Immature natural killer cell (primary cell): Measurements from ENCODE around the gene JPH3. TPM values are rescaled to one million over a fixed set of nuclear protein-coding genes. Genes with fewer than 3 reads are reported as not detected.

Experiments
- DNase-seq, 3 donors: peaks; one replicate each; pipeline ENCODE4 v3.0.0; 2022; ENCODE audit warnings: mixed read lengths in 1 of 3
- H3K27ac Mint-ChIP-seq, 6 donors: one replicate each; pipeline ENCODE4 v1.8.0; 2020; ENCODE audit warnings: mixed read lengths in 6 of 6, mild to moderate bottlenecking in 5 of 6, inconsistent platforms in 4 of 6, moderate library complexity in 3 of 6
- H3K27me3 Mint-ChIP-seq, 3 donors: one replicate each; pipeline ENCODE4 v1.8.0; 2020 to 2021; ENCODE audit warnings: low read depth in 3 of 3, mild to moderate bottlenecking in 3 of 3, mixed read lengths in 3 of 3, moderate library complexity in 3 of 3, inconsistent platforms in 1 of 3
- H3K36me3 Mint-ChIP-seq, 3 donors: one replicate each; pipeline ENCODE4 v1.8.0; 2020; ENCODE audit warnings: mixed read lengths in 3 of 3, inconsistent platforms in 2 of 3, mild to moderate bottlenecking in 2 of 3
- H3K4me1 Mint-ChIP-seq, 2 donors: one replicate each; pipeline ENCODE4 v1.8.0; 2020; ENCODE audit warnings: inconsistent platforms in 2 of 2, mild to moderate bottlenecking in 2 of 2, mixed read lengths in 2 of 2, moderate library complexity in 1 of 2
- H3K4me3 Mint-ChIP-seq, 5 donors: one replicate each; pipeline ENCODE4 v1.8.0; 2020; ENCODE audit warnings: mild to moderate bottlenecking in 5 of 5, mixed read lengths in 5 of 5, inconsistent platforms in 3 of 5, moderate library complexity in 3 of 5
- H3K9me3 Mint-ChIP-seq, 6 donors: one replicate each; pipeline ENCODE4 v1.8.0; 2020; ENCODE audit warnings: mild to moderate bottlenecking in 6 of 6, mixed read lengths in 6 of 6, inconsistent platforms in 4 of 6, moderate library complexity in 3 of 6
- polyA plus RNA-seq, 3 donors: library from polyadenylated mRNA; unstranded; fragments of 300-500 nt; fragmentation: Illumina TruSeq; gene quantifications; one replicate each; pipeline ENCODE4 v1.2.3, GENCODE V29; 2021

The JPH3 gene
- polyA plus RNA-seq, 3 donors from 2014 or later, result not detected

DNA sequence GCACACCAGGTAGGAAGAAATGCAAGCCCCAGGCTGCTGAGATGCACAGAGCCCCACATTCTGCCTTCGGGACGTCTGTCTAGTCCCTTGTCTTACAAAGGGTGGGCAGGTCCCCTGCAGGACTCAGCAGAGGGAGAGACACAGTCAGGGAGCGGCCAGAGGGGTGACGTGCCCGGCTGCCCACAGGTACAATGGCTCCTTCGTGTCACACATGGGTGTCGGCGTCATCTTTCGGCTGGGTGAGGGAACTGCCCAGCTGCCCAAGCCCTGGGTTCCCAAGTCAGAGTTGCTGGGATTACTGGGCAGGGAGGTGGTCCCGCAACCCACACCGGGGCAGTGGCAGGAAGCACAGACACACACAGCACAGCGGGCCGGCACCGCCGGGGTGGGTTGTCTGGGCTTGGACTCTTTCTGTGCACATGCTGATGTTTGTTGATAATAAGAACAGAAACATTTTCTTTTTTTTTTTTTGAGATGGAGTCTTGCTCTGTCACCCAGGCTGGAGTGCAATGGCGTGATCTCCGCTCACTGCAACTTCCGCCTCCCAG lies 80.6 kb downstream of the JPH3 start:
- no peak for DNase-seq
- H3K9me3 Mint-ChIP-seq, result no peaks in the 10 kb centered on the region
- H3K4me1 Mint-ChIP-seq, result peaks cover 4 to 6% of the 10 kb centered on the region in 2 donors
- H3K36me3 Mint-ChIP-seq, result no peaks in the 10 kb centered on the region
- no peak overlapping the region for H3K4me3 Mint-ChIP-seq
- H3K27me3 Mint-ChIP-seq, result peaks cover 1 to 15% (median 7%) of the 10 kb centered on the region in 3 donors
- no peak overlapping the region for H3K27ac Mint-ChIP-seq

GRCh38 chr16:87684106-87684677 lies 81.9 kb downstream of the JPH3 start:
- Mint-ChIP-seq H3K4me1 (peaks cover 4 to 6% of the 10 kb centered on the region in 2 donors), H3K9me3 (no peaks in the 10 kb centered on the region), H3K4me3 (no peak overlapping the region), H3K27ac (no peak overlapping the region), H3K27me3 (peaks cover 1 to 15% (median 9%) of the 10 kb centered on the region in 3 donors), H3K36me3 (no peaks in the 10 kb centered on the region)
- no peak for DNase-seq

DNA sequence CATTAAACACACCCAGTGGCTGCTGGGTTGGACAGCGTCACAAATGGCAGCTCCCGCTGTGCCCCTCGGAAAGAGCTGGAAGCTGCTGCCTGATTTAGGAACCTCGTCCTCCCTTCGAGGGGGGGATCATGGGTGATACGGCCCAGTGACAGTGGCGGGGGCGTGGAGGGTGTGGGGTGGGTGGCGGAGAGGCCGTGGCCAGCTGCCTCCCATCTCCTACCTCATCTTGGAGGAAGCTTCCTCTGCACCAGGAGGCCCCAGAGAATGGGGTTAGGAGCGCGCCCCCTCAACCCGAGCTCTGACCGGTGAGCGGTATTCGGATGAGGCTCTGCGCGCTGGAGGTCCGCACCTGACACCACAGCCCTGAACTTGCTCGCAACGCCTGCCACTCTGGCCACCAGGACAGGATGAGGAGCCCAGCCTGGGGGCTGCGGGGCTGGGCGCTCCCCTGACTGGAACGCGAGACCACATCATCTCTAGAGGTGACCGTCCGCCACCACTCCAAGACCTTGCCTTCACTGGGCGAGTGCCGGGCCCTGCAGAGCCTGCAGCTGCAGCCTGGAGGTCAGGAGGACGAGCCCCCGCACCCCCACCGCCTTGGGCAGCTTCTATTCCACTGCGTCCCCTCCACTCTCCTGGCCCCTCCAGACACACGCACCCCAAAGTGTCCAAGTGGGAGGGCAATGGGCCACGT lies 82.5 kb downstream of the JPH3 start:
- Mint-ChIP-seq H3K9me3 (no peaks in the 10 kb centered on the region), H3K27ac (no peak overlapping the region), H3K36me3 (no peaks in the 10 kb centered on the region), H3K4me3 (no peak overlapping the region), H3K27me3 (peaks cover 1 to 16% (median 9%) of the 10 kb centered on the region in 3 donors), H3K4me1 (peaks cover 4 to 6% of the 10 kb centered on the region in 2 donors)
- DNase-seq, result no peak

GRCh38 chr16:87685405-87685755 lies 83.1 kb downstream of the JPH3 start:
- Mint-ChIP-seq H3K9me3 (no peaks in the 10 kb centered on the region), H3K27me3 (peaks cover 1 to 18% (median 9%) of the 10 kb centered on the region in 3 donors), H3K36me3 (no peaks in the 10 kb centered on the region), H3K4me1 (peaks cover 4 to 6% of the 10 kb centered on the region in 2 donors), H3K27ac (no peak overlapping the region), H3K4me3 (no peak overlapping the region)
- no peak for DNase-seq

DNA sequence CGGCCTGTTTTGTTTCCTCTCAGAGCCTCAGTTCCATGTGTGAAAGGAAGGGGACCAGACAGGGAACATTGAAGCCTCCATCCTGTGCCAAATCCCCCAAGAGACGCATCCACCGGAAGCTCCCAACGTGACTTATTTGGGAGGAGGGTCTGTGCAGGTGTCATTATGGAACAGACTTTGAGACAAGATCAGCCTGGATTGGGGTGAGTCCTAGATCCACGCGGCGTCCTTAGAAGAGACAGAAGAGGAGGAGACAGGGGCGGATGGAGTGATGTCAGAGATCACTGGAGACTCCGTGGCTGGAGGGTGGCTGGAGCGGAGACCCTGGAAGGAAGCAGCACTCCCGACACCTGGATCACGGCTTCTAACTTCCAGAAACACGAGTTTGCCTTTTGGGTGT lies 83.5 kb downstream of the JPH3 start:
- Mint-ChIP-seq H3K36me3 (no peaks in the 10 kb centered on the region), H3K9me3 (no peaks in the 10 kb centered on the region), H3K4me3 (no peak overlapping the region), H3K27me3 (peaks cover 1 to 19% (median 7%) of the 10 kb centered on the region in 3 donors), H3K4me1 (peaks cover 3 to 6% of the 10 kb centered on the region in 2 donors), H3K27ac (no peak overlapping the region)
- no peak for DNase-seq

- peaks cover 5 to 11% of the 10 kb centered on the region in 2 donors for H3K4me1 Mint-ChIP-seq
- no peaks in the 10 kb centered on the region for H3K36me3 Mint-ChIP-seq
- H3K4me3 Mint-ChIP-seq, result no peak overlapping the region
- H3K27me3 Mint-ChIP-seq, result peaks cover 4 to 21% (median 4%) of the 10 kb centered on the region in 3 donors
- no peak overlapping the region for H3K27ac Mint-ChIP-seq
- DNase-seq, result no peak
- no peaks in the 10 kb centered on the region for H3K9me3 Mint-ChIP-seq
Observed at GRCh38 chr16:87686697-87687096, 84.4 kb downstream of the JPH3 start.

- no peaks in the 10 kb centered on the region for H3K9me3 Mint-ChIP-seq
- no peak for DNase-seq
- no peak overlapping the region for H3K4me3 Mint-ChIP-seq
- peaks cover 3 to 7% of the 10 kb centered on the region in 2 donors for H3K4me1 Mint-ChIP-seq
- H3K27ac Mint-ChIP-seq, result no peak overlapping the region
- peaks cover 3 to 19% (median 4%) of the 10 kb centered on the region in 3 donors for H3K27me3 Mint-ChIP-seq
- H3K36me3 Mint-ChIP-seq, result no peaks in the 10 kb centered on the region
Observed at GRCh38 chr16:87687126-87687910, 85.0 kb downstream of the JPH3 start.

DNA sequence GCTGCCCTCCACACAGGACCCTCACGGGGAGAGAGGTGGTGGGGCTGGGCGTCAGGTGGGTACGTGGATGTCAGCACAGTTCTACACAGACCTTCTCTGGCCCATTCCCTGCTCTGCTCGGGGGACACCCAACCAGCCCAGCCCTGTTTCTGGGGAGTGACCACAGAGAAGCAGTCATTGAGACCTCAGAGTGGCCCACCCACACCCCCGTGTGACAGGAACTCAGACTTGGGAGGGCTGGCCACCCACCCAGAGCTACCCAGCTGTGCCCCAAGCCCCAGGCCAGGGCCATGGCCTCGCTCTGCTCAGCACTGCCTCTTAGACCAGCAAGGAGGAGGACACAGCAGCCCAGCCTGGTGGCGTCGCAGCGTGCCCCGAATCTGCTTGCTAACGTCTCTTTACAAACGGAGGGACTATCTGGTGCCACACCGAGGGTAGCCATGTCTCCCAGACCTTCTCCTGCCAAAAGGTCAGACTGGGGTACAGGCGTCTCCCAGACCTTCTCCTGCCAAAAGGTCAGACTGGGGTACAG lies 85.8 kb downstream of the JPH3 start:
- H3K4me3 Mint-ChIP-seq, result no peak overlapping the region
- peaks cover 2 to 19% (median 3%) of the 10 kb centered on the region in 3 donors for H3K27me3 Mint-ChIP-seq
- H3K36me3 Mint-ChIP-seq, result no peaks in the 10 kb centered on the region
- H3K4me1 Mint-ChIP-seq, result peaks cover 5 to 7% of the 10 kb centered on the region in 2 donors
- no peaks in the 10 kb centered on the region for H3K9me3 Mint-ChIP-seq
- peak overlapping the region in 1 of 6 donors; percentile 31 for H3K27ac Mint-ChIP-seq
- DNase-seq, result no peak

DNA sequence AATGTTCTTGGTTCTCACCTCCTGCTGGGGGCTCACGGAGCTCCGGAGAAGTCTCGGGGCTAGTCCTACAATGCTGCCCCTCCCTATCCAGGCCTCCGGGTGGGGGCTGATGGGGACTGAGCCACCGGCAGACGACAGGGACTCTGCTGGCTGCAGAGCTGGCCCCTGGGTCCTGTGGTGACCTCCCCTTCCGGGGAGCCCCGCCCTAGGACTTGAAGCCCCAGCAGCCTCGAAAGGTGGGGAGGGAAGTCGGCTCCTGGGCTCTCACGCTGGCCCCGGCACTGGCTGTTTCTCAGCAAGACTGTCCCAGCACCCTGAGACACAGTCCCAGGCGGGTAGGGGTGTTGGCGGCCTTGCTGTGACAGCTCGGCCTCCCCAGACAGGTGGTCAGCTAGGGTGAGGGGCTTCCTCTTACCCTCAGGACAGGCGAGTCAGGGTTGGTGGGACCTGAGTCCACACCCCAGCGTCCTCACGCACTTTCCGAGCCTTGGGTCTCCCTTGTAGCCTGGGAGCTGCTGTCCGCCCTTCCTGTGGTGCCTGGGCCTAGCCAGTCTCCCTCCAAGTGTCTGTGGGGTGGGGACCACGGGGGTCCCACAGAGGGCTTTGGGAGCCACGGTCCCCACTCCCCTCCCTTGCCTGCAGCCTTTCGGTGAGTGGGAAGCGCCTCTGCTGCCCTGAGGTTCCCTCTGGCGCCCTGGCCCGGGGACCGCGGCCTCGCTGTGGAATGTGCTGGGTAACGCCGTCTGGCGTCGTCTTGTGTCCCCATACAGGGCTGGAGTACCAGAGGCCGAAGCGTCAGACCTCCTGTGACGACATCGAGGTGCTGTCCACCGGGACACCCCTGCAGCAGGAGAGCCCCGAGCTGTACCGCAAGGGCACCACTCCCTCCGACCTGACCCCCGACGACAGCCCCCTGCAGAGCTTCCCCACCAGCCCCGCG lies 86.8 kb downstream of the JPH3 start:
- H3K36me3 Mint-ChIP-seq, result no peaks in the 10 kb centered on the region
- H3K4me1 Mint-ChIP-seq, result peaks cover 5 to 7% of the 10 kb centered on the region in 2 donors
- H3K27me3 Mint-ChIP-seq, result peaks cover 2 to 13% (median 3%) of the 10 kb centered on the region in 3 donors
- no peaks in the 10 kb centered on the region for H3K9me3 Mint-ChIP-seq
- H3K27ac Mint-ChIP-seq, result no peak overlapping the region
- no peak overlapping the region for H3K4me3 Mint-ChIP-seq
- no peak for DNase-seq

DNA sequence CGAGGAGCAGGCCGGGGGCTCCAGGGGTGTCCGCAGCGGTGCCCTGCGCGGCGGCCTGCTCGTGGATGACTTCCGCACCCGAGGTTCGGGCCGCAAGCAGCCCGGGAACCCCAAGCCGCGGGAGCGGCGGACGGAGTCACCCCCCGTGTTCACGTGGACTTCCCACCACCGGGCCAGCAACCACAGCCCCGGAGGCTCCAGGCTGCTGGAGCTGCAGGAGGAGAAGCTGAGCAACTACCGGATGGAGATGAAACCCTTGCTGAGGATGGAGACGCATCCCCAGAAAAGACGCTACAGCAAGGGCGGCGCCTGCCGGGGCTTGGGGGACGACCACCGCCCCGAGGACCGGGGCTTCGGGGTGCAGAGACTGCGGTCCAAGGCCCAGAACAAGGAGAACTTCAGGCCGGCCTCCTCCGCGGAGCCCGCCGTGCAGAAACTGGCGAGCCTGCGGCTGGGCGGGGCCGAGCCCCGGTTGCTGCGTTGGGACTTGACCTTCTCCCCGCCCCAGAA lies 87.7 kb downstream of the JPH3 start:
- peaks cover 3 to 13% (median 4%) of the 10 kb centered on the region in 3 donors for H3K27me3 Mint-ChIP-seq
- H3K4me1 Mint-ChIP-seq, result peaks cover 5 to 7% of the 10 kb centered on the region in 2 donors
- H3K9me3 Mint-ChIP-seq, result no peaks in the 10 kb centered on the region
- no peak overlapping the region for H3K27ac Mint-ChIP-seq
- DNase-seq, result no peak
- H3K36me3 Mint-ChIP-seq, result no peaks in the 10 kb centered on the region
- no peak overlapping the region for H3K4me3 Mint-ChIP-seq

- Mint-ChIP-seq H3K4me3 (no peak overlapping the region), H3K36me3 (no peaks in the 10 kb centered on the region), H3K27ac (peak overlapping the region in 2 of 6 donors; percentile 45 to 56), H3K9me3 (no peaks in the 10 kb centered on the region), H3K27me3 (peaks cover 3 to 8% (median 4%) of the 10 kb centered on the region in 3 donors), H3K4me1 (peaks cover 5 to 7% of the 10 kb centered on the region in 2 donors)
- DNase-seq, result no peak
Observed at GRCh38 chr16:87690911-87691685, 88.8 kb downstream of the JPH3 start.

- Mint-ChIP-seq H3K27ac (peak overlapping the region in 3 of 6 donors; percentile 24 to 56 (median 45)), H3K4me1 (peaks cover 5 to 7% of the 10 kb centered on the region in 2 donors), H3K4me3 (no peak overlapping the region), H3K36me3 (no peaks in the 10 kb centered on the region), H3K9me3 (no peaks in the 10 kb centered on the region), H3K27me3 (peaks cover 3 to 8% (median 4%) of the 10 kb centered on the region in 3 donors)
- DNase-seq, result no peak
Observed at GRCh38 chr16:87691686-87692079, 89.4 kb downstream of the JPH3 start.
